Activated gamma-delta T cell treated with anti-CD3 and anti-CD28 coated beads, Interleukin-2, amount 50 U/mL, for 16 hours (primary cell): ENCODE results near the gene RING1.
"Not testable (repeated sequence)": the region's sequence is repeated elsewhere in the genome, so short reads cannot be mapped to it uniquely, and the experiment has no call there.

Experiments
- DNase-seq: peaks from one replicate; pipeline ENCODE4 v3.0.0-alpha.2; 2020; ENCODE audit warnings: low read depth

Gene RING1

DNA sequence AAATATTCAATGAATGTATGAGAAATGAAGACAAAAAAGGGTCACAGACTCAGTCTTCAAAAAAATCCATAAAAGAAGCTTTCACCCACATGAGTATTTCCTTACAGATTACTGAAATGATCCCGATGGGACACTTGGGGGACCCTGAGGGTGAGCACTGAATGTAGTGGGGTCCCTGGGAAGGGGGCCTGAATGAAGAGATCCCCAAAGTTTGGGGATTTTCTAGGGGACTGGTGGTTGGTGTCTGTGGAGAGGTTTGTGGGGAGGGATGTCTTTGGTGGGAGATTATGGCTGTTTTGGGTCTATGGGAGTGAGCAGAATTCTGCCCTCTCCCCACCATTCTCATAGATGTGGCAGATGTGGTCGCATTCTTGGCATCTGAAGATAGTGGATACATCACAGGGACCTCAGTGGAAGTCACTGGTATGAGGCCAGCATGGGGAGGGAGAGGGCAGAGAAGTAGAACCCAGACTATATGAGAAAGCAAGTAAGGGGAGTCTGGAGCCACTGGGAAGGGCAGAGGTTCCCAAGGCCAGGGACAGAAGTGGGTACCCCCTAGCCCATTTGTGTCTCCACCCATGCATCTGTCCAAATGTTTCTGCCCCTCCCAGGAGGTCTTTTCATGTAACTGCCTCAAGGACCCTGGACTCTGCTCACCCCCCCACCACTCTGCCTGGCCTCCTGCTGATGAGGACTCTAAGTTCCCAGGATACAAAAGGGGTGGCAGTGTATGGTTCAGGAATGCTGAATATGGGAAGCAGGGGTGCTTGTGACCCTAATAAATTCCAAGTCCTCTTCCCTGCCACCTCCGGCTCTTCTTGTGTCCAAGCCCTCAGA is 2.1 kb upstream of the RING1 start:
- no peak for DNase-seq

DNA sequence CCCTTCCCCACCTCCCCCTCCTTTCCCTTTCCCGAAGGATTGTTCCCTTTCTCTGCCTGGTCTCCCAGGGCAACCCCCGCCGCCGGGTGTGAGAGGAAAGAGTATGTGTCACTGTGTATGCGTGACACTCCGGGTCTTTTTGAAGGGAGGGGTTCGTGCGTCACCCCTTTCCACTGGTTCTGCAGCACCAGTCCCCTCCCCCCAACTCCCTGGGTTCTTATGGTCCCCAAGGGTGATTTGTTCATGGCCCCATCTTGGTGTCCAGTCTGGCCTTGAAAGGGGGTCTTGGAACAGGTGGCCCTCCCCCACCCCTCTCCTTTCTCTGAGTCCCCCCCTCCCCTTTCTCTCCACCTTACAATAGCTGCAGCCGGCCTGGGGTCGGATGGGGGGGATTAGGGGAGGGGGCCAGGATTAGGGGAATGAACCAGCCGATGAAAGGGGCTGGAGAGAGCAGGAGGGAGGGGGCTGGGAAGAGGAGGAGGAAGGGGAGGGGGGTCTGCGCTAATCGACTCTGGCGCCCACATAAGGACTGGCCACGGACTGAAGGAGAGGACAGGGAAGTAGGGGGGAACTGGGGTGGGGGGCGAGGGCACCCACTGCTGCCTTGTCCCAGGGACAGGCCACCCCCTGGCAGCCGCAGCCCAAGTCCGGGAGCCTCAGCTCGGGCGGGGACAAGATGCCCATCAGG is 1.3 kb upstream of the RING1 start:
- DNase-seq, result no peak

DNA sequence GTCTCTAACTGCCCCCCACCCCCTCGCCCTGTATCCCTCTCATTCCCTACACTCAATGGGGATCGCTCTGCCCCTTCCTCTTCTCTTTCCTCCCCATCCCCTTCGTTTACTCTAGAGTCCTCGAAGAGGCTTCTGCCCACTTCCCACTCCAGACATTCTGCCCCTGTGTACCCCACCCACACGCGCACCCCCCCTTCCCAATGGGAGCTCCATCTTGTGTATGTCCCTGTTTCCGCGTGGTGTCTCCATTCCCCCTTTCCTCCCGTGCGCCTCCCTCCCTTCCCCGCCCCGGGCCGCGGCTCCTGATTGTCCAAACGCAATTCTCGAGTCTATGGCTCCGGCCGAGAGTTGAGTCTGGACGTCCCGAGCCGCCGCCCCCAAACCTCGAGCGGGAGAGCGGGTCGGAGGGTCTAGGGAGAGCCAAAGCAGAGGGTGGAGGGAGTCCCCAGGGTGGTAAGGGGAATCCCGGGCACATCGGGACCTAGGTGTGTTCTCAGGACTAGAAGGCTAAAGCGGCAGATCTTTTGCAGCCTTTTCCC is 679 bp upstream of the RING1 start:
- no peak for DNase-seq

DNA sequence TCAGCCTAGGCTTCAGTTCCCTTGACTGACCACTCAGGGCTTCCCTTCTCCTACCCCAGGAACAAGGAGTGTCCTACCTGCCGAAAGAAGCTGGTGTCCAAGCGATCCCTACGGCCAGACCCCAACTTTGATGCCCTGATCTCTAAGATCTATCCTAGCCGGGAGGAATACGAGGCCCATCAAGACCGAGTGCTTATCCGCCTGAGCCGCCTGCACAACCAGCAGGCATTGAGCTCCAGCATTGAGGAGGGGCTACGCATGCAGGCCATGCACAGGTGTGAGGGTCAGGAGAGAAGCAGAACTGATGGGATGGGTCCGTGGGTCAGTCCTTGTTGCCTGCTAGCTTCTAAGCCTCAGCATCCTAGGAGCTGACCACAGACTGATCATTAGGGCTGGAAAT is 1.6 kb downstream of the RING1 start:
- no peak for DNase-seq

DNA sequence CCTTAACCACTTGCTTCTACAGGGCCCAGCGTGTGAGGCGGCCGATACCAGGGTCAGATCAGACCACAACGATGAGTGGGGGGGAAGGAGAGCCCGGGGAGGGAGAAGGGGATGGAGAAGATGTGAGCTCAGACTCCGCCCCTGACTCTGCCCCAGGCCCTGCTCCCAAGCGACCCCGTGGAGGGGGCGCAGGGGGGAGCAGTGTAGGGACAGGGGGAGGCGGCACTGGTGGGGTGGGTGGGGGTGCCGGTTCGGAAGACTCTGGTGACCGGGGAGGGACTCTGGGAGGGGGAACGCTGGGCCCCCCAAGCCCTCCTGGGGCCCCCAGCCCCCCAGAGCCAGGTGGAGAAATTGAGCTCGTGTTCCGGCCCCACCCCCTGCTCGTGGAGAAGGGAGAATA is 2.8 kb downstream of the RING1 start:
- no peak for DNase-seq

DNA sequence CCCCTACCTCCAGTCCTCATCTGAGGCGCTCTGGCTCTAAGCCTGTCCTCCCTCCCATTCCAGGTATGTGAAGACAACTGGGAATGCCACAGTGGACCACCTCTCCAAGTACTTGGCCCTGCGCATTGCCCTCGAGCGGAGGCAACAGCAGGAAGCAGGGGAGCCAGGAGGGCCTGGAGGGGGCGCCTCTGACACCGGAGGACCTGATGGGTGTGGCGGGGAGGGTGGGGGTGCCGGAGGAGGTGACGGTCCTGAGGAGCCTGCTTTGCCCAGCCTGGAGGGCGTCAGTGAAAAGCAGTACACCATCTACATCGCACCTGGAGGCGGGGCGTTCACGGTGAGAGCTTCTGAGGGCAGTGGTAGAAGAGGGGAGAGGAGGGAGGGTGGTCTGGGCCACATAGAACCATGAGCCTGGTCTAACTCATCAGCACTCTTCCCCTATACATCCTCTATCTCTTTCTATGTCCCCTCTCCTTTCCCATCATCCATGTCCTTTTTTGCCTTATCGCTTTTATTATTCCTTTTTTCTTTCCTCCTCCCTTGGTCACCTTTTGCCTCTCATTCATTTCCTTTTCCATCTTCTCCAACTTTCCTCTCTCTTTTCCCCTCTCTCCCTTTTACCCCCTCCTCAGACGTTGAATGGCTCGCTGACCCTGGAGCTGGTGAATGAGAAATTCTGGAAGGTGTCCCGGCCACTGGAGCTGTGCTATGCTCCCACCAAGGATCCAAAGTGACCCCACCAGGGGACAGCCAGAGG is 3.5 kb downstream of the RING1 start:
- DNase-seq, result no peak

DNA sequence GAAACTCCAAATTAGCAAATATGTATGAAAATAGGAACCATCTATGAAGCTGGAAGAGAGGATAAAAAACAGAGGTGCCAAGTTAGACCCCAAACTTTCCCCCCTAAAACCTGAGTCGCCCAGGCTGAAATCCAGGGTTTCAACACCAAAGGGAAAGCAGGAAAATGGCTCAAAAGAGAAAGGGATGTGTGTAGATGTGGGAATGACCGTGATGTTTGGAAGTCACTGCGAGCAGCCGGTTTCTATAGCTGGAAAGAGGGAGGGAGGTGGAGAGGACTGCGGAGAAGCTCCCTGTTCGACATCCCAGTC is 4.5 kb downstream of the RING1 start:
- DNase-seq, result no peak

DNA sequence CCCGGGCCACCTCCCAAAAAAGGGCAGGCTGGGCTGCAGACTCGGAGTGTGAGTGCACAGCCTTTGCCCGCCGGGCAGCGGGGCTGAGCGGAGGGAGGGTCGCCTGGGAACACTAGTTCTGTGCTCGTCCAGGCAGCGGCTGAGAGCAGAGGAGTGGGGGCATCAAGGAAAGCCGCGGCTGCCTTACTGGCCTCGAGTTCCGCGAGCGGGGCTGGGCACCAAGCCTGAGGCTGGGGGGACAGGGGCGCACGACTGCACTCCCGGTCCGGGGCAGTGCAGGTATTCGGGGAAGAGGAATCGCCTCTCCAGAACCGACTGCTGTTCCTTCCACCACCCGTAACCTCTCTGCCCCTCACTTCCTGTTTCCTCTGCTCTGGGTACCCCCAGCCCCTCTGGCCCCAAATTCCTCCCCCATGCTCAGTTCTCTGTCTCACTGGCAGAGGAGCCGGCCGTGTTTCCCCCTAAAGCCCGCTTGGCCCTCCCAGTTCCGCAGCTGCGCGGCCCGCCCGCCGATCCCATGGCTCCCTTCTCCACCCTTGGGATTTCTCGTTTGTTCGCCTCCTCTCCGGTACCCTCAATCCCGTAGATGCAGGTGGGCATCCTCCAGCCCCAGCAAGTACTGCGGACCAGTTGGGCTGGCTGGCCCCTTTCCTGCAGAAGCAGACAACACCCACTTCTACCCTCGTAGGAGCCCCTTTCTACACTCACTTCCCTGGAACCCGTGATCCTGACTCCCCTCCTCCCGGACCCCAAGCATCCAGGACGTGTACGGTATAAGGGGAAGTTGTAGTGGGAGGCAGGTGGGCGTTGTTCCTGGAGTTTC is 5.1 kb downstream of the RING1 start:
- DNase-seq, result no peak

DNA sequence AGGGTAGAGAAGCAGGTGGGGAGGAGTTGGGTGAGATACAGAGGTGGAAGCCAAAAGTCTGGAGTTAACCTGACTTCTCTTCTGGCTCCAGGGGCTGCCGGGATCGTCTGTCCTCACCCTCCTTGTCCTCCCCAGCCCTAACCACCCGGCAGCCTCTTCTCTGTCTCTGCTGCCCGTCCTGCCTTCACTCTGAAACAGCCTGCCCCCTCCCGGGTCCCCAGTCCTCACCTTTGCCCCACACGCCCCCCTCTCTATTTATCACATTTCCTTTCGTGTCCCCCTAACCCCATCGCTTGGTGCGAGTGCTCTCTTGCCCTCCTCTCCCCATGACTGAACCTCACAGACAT is 5.7 kb downstream of the RING1 start:
- DNase-seq, result no peak

DNA sequence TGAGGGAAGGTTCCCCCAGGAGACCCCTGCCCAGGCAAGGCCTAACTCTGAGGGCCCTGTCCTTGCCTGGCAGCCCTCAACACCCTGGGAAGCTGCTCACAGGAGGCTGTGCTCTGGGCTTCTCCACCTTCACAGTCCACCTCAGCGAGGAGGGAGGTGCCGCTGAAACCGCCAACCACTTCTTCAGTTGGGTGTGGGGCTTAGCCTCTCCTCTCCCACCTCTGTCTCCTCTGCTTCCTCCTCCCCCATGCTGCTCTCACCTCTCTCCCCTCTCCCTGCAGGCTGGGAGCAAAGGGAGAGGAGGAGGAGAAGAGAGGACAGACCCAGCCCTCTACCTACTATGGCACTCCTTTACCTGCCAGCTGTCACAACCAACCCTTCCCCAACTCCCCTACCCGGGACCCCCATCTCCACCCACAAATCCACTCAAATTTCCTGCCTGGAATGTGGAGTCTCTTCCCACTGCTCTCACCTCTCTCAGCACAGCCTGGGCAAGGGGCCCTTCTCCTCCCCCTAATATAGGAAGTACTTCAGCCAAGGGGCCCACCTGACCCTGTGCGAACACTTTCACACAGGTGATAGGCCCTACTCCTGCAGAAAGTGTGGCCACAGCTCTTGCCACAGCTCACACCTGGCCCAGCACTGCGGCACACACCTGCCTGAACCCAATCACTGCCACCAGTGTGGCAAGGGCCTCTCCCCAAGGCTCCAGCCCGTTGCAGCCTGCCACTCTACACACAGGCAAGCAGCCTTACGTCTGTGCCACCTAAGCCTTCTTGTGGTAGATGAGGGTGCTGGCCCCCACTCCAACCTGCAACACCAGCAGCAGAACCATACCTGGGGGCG is 7.2 kb downstream of the RING1 start:
- no peak for DNase-seq

DNA sequence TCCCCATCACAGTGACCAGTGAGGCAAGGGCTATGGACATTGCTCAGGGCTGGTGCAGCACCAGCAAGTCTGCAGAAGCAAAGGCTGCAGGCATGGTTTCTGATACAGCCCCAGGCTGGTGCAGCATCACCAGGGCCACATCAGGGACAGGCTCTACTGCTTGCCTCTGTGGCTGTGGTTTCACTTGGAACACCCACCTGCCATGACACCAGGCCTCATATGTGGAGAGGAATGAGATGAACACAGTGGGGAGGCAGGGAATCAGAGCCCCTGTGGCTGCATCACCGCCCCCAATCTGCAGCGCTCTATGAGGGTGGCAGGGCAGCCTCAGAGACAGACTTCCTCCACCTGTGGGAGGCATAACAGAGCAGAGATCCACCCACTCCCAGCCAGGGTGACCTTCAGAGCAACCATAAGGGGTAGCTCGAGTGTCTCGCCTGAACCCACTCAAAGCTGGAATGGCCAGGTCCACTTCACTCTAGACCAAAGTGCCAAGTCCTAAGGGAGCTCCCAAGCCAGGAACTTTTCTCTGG is 7.9 kb downstream of the RING1 start:
- DNase-seq, result no peak

DNA sequence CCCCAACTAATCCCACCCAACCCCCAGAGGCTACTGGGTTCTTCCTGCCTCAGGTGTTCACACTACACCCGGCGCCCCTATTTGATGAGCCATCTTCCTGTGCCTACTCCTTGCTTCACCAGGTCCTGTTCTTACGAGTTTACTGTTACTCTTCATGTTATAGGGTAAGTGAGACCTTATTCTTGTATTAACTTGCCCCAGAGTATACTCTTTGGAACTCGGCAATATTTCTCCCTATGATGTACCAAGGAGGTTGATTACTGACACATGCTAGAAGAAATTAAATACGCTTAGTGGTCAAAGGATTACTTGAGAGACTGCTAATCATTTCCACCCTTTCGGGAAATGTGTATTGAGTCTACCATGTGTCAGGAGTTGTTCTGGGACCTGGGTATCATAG is 8.9 kb downstream of the RING1 start:
- DNase-seq, result no peak

DNA sequence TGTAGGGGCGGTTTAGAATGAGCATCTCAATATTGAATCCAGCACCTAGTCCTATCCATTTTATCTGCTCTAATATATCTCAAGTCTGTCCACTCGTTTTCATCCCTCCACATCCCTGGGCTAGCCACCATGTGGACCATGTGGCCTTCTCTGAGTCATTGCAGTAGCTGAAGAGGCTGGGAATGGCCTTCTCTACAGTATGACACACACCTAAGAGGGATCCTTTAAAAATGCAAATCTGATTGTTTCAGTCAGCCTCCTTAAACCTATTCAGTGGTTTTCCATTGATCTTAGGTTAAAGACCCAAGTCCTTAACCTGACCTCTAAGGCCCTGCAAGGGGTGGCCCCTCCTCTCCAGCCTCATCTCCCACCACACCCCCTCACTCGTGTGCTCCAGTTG is 9.4 kb downstream of the RING1 start:
- DNase-seq, result no peak

DNA sequence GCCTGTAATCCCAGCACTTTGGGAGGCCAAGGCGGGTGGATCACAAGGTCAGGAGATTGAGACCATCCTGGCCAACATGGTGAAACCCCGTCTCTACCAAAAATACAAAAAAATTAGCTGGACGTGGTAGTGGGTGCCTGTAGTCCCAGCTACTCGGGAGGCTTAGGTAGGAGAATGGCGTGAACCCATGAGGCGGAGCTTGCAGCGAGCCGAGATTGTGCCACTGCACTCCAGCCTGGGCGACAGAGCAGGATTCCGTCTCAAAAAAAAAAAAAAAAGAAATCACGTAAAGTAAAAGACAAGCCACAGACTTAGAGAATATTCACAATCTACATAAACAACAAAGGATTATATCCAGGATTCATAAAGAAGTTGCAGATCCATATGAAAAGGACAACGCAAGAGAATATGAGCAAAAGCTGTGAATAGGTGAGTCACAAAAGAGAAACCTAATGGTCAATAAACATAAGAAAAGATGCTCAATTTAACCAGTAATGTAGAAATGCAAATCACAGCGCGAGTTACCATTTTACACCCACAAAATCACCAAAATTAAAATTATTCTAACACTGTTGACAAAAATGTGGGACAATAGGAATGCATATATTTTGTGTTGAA is 18.3 kb downstream of the RING1 start:
- not testable (repeated sequence) for DNase-seq

DNA sequence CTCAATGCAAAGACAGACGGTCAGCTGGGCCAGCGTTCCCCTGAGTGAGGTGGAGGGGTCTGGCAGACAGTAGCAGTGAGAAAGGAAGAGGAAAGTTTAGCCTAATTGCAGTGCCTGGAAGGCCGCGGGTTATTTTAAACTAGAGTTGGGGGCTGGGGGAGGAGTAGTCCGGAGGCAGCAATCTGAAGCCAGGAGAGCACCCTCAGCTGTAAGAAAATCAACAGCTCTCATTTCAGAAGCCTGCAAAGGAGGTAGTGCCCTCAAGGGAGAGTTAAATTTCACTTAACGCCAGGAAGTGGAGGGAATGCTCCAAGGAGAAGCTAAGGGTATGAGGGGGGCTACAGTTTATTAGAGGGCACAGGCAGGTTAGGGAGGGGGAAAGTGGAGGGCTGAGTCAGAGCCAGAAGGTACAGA is 26.9 kb downstream of the RING1 start:
- no peak for DNase-seq

DNA sequence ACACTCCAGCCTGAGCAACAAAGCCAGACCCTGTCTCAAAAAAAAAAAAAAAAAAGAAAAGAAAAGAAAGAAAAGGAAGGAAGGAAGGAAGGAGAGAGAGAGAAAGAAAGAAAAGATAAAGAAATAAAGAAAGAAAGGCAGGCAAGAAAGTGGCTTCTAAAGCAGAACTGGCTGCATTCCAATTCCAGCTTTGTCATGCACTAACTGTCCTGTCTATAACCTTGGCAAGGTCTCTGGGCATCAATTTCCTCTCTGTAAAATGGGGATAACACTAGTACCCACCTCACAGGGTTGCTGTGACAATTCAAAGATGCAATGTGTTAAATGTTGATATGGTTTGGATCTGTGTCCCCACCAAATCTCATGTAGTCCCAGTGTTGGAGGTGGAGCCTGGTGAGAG is 28.0 kb downstream of the RING1 start:
- DNase-seq, result no peak

DNA sequence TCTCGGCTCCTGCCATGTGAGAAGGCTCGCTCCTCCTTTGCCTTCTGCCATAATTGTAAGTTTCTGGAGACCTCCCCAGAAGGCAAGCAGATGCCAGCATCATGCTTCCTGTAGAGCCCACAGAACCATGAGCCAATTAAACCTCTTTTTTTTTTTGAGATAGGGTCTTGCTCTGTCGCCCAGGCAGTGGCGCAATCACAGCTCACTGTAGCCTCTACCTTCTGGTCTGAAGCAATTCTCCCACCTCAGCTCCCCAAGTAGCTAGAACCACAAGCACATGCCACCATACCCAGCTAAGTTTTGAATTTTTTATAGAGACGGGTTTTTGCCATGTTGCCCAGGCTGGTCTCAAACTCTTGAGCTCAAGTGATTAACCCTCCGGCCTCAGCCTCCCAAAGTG is 28.6 kb downstream of the RING1 start:
- no peak for DNase-seq

DNA sequence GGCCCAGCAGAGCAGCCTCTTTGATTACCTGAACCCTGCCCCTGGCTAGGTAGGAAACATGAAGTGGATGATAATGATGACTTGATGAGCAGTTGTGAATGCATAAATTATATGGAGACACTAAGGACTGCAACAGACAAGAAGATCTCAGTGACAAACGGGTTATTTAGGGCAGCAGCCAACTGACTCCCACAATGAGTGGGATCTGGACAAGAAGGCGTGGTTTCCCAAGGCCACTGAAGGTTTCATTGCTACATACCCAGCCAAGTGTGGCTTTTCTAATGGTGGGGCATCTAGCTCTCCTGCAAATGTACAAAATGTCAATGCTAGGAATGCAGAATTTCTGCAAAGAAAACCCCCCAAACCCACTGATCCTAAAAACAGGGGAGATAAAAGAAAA is 29.4 kb downstream of the RING1 start:
- no peak for DNase-seq

DNA sequence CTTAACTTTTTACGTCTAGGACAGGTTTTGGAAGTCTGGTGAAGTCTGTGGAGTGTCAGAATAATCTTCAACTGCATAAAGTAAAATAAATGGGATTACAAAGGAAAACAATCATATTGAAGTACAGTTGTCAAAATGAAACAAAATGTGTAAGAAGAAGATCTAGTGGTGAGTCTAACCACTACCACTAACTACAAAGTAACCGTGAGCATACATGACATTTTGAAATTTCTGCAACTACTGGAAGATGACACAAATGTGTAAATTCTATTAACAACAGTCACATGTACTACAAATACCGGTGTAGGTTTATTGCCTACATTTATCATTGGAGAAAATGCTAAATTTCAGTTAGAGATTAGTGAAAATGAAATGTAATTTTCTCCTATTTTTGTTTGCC is 33.7 kb downstream of the RING1 start:
- no peak for DNase-seq

DNA sequence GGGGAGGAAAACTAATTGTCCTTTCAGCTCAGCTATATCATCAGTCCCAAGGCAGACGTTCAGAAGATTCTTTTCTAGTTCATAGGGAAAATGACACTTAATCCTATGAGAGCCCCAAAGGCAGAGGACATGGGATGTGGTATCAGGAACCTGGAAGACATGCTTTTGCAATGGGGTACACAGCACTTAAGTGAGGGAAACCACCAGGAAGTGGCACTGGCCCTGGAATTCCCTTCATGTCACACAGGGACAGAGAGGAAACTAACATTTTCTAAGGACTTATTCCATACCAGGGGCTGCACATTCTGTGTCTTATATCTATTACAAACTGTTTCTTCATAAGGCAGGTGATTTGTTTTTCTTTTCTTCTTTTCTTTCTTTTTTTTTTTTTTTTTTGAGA is 35.2 kb downstream of the RING1 start:
- no peak for DNase-seq
